Measurements from ENCODE around the gene FBLN1. TPM values are rescaled to one million over a fixed set of nuclear protein-coding genes. Genes with fewer than 3 reads are reported as not detected.

FBLN1 gene
- total RNA-seq, 1 experiment from 2014 or later = 158 TPM

- no peaks in the 10 kb centered on the region for H3K9me2 ChIP-seq (ENCODE audit: insufficient read depth)
- CTCF ChIA-PET = interaction anchor here (0.8 to 1.0 kb wide), 2 partner anchors 12 to 17 kb away, joined by 3 to 5 read pairs; no protein-coding TSS in a partner anchor
- peaks cover 72% of the 10 kb centered on the region for H3K4me1 ChIP-seq (replicated peaks; ENCODE audit: insufficient read depth)
- peak overlapping the region; percentile 77 for H3K27ac ChIP-seq
- no peak overlapping the region for H2AFZ ChIP-seq
- BruUV-seq (replicated peaks) = no TSS peak
- DNase-seq = no peak
- H3K9me3 ChIP-seq (ENCODE audit: insufficient read depth, low read depth) = no peaks in the 10 kb centered on the region
- H3K36me3 ChIP-seq (ENCODE audit: low read depth) = peaks cover 8% of the 10 kb centered on the region; the same call in 1 of the 2 replicates
- H3K79me2 ChIP-seq (ENCODE audit: low read depth) = peaks cover 78% of the 10 kb centered on the region
- H4K20me1 ChIP-seq (ENCODE audit: insufficient read depth) = no peaks in the 10 kb centered on the region
- POLR2A ChIA-PET (ENCODE audit: unreplicated experiment) = interaction anchor here (0.8 to 1.1 kb wide), 2 partner anchors 15 to 32 kb away, joined by 3 to 5 read pairs; no protein-coding TSS in a partner anchor
- peaks cover 57% of the 10 kb centered on the region for H3F3A ChIP-seq (ENCODE audit: insufficient read depth, low read depth)
- no peak overlapping the region for H3K4me3 ChIP-seq
- H3K27me3 ChIP-seq (ENCODE audit: insufficient read depth, low read depth) = no peaks in the 10 kb centered on the region
- intact Hi-C loops (cut with micrococcal nuclease; ENCODE audit: unreplicated experiment) = loop anchor here (1.0 to 5.0 kb wide), 2 partner anchors 75 to 94 kb away; no protein-coding TSS in a partner anchor
- peak overlapping the region; percentile 63 for H3K4me2 ChIP-seq
- TF ChIP-seq CTCF (conservative IDR thresholded peaks at IDR 0.05) = no peak
- TF ChIP-seq EZH2 (IDR thresholded peaks at IDR 0.05; ENCODE audit: low read depth) = no peak
These were observed 13.5 kb downstream of the FBLN1 start for GRCh38 chr22:45516163-45516562.

- POLR2A ChIA-PET (ENCODE audit: unreplicated experiment) = interaction anchor here (0.6 to 1.1 kb wide), 4 partner anchors 16 to 340 kb away, joined by 3 to 5 read pairs (median 4); no protein-coding TSS in a partner anchor
- BruUV-seq (replicated peaks) = no TSS peak
- Histone ChIP-seq H3K4me3 (no peak overlapping the region), H3K4me2 (peak overlapping the region; percentile 63), H3K27ac (peak overlapping the region; percentile 77), H3K27me3 (ENCODE audit: insufficient read depth, low read depth) (no peaks in the 10 kb centered on the region), H3K9me2 (ENCODE audit: insufficient read depth) (no peaks in the 10 kb centered on the region), H4K20me1 (ENCODE audit: insufficient read depth) (no peaks in the 10 kb centered on the region), H3F3A (ENCODE audit: insufficient read depth, low read depth) (peaks cover 60% of the 10 kb centered on the region), H3K4me1 (replicated peaks; ENCODE audit: insufficient read depth) (peaks cover 74% of the 10 kb centered on the region), H2AFZ (no peak overlapping the region), H3K36me3 (ENCODE audit: low read depth) (peaks cover 11% of the 10 kb centered on the region), H3K9me3 (ENCODE audit: insufficient read depth, low read depth) (no peaks in the 10 kb centered on the region), H3K79me2 (ENCODE audit: low read depth) (peaks cover 75% of the 10 kb centered on the region)
- CTCF ChIA-PET = interaction anchor here (1.0 kb wide), 1 partner anchor 13 kb away, joined by 5 read pairs; no protein-coding TSS in a partner anchor
- TF ChIP-seq CTCF (conservative IDR thresholded peaks at IDR 0.05) = no peak
- TF ChIP-seq EZH2 (IDR thresholded peaks at IDR 0.05; ENCODE audit: low read depth) = no peak
- peak; percentile 93 to 97 for DNase-seq
- intact Hi-C loops (cut with micrococcal nuclease; ENCODE audit: unreplicated experiment) = loop anchor here (1.0 to 5.0 kb wide), 4 partner anchors 13 to 95 kb away; no protein-coding TSS in a partner anchor
These were observed 14.4 kb downstream of the FBLN1 start for GRCh38 chr22:45516923-45517675.

GRCh38 chr22:45518136-45518535 lies 15.5 kb downstream of the FBLN1 start:
- no TSS peak for BruUV-seq (replicated peaks)
- no peak for DNase-seq
- Histone ChIP-seq H3K4me2 (peak overlapping the region; percentile 34), H3K9me2 (ENCODE audit: insufficient read depth) (no peaks in the 10 kb centered on the region), H3K4me3 (no peak overlapping the region), H3K27me3 (ENCODE audit: insufficient read depth, low read depth) (no peaks in the 10 kb centered on the region), H2AFZ (no peak overlapping the region), H3F3A (ENCODE audit: insufficient read depth, low read depth) (peaks cover 54% of the 10 kb centered on the region), H3K4me1 (replicated peaks; ENCODE audit: insufficient read depth) (peaks cover 72% of the 10 kb centered on the region), H3K36me3 (ENCODE audit: low read depth) (peaks cover 11% of the 10 kb centered on the region), H3K79me2 (ENCODE audit: low read depth) (peaks cover 75% of the 10 kb centered on the region), H3K9me3 (ENCODE audit: insufficient read depth, low read depth) (no peaks in the 10 kb centered on the region), H4K20me1 (ENCODE audit: insufficient read depth) (no peaks in the 10 kb centered on the region), H3K27ac (peak overlapping the region; percentile 77)
- TF ChIP-seq EZH2 (IDR thresholded peaks at IDR 0.05; ENCODE audit: low read depth) = no peak
- no peak for TF ChIP-seq CTCF (conservative IDR thresholded peaks at IDR 0.05)
- CTCF ChIA-PET = interaction anchor here (0.9 kb wide), 1 partner anchor 271 kb away, joined by 3 read pairs; no protein-coding TSS in a partner anchor
- POLR2A ChIA-PET (ENCODE audit: unreplicated experiment) = interaction anchor here (0.6 to 0.7 kb wide), 2 partner anchors 19 to 457 kb away, joined by 4 read pairs; no protein-coding TSS in a partner anchor
- intact Hi-C loops (cut with micrococcal nuclease; ENCODE audit: unreplicated experiment) = loop anchor here (5.0 kb wide), 1 partner anchor 96 kb away; no protein-coding TSS in a partner anchor

All from PC-9 (cell line).